Sigmoid colon (tissue), 4 donors: ENCODE data around the gene PLPP2.

Experiments
- POLR2A ChIP-seq, 2 donors: fragments of 450-650 bp; IDR thresholded peaks; one replicate each; pipeline ENCODE4 v1.6.1; 2016; ENCODE audit warnings: antibody characterized with exemption in 2 of 2, mild to moderate bottlenecking in 2 of 2, moderate library complexity in 2 of 2
- POLR2AphosphoS5 ChIP-seq, 4 donors: sonication (generic); formaldehyde crosslinking; IDR thresholded peaks; one replicate each; pipeline ENCODE4 v1.6.1; 2017; ENCODE audit warnings: antibody characterized with exemption in 4 of 4
- TF ChIP-seq, protein P1 (sequence below), 4 experiments: fragments of 450-650 bp in 3 of 4; fragments of 200-600 bp in 1 of 4; IDR thresholded peaks; one replicate each; pipeline ENCODE4 v1.5.1; 2016 to 2019; ENCODE audit warnings: antibody characterized with exemption in 4 of 4, mild to moderate bottlenecking in 3 of 4, moderate library complexity in 2 of 4

DNA sequence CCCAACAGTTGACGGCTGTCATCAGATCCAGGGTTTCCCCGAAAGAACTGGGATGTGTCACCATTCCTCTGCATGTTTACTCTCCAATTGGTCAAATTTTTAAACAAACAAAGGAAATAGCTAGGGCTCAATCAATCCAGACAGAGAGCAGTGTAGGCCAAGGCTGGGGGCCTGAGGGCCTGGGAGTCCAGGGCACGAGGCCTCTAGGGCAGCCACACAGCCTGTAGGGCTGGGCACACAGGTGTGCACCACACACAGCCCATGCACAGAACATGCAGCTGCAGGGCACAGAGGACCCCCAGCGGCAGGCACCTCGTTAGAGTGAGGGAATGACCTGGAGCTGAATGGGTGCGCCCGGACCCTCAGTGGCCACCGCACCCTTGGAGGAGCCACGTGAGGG is 43.9 kb upstream of the PLPP2 start:
- TF ChIP-seq, protein P1, sequence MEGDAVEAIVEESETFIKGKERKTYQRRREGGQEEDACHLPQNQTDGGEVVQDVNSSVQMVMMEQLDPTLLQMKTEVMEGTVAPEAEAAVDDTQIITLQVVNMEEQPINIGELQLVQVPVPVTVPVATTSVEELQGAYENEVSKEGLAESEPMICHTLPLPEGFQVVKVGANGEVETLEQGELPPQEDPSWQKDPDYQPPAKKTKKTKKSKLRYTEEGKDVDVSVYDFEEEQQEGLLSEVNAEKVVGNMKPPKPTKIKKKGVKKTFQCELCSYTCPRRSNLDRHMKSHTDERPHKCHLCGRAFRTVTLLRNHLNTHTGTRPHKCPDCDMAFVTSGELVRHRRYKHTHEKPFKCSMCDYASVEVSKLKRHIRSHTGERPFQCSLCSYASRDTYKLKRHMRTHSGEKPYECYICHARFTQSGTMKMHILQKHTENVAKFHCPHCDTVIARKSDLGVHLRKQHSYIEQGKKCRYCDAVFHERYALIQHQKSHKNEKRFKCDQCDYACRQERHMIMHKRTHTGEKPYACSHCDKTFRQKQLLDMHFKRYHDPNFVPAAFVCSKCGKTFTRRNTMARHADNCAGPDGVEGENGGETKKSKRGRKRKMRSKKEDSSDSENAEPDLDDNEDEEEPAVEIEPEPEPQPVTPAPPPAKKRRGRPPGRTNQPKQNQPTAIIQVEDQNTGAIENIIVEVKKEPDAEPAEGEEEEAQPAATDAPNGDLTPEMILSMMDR (IDR thresholded peaks at IDR 0.05), result no peak
- TF ChIP-seq POLR2A (IDR thresholded peaks at IDR 0.05) (no peak), POLR2AphosphoS5 (IDR thresholded peaks at IDR 0.05) (no peak)
